A549 treated with ZK216348 at 1 μM for 4 hours (cell line): ENCODE measurements around the gene WTIP. TPM values are rescaled to one million over a fixed set of nuclear protein-coding genes. Genes with fewer than 3 reads are reported as not detected.

Source experiments
- total RNA-seq: library from RNA; stranded (reverse); fragments of 200-300 nt; extraction: Qiagen RNA extraction; gene quantifications from 5 replicates; pipeline ENCODE4 v1.2.3, GENCODE V29; 2022; ENCODE audit warnings: low read depth

WTIP gene
- total RNA-seq, result 28.9 to 37.7 TPM (median 35.3 TPM) in 5 replicates

DNA sequence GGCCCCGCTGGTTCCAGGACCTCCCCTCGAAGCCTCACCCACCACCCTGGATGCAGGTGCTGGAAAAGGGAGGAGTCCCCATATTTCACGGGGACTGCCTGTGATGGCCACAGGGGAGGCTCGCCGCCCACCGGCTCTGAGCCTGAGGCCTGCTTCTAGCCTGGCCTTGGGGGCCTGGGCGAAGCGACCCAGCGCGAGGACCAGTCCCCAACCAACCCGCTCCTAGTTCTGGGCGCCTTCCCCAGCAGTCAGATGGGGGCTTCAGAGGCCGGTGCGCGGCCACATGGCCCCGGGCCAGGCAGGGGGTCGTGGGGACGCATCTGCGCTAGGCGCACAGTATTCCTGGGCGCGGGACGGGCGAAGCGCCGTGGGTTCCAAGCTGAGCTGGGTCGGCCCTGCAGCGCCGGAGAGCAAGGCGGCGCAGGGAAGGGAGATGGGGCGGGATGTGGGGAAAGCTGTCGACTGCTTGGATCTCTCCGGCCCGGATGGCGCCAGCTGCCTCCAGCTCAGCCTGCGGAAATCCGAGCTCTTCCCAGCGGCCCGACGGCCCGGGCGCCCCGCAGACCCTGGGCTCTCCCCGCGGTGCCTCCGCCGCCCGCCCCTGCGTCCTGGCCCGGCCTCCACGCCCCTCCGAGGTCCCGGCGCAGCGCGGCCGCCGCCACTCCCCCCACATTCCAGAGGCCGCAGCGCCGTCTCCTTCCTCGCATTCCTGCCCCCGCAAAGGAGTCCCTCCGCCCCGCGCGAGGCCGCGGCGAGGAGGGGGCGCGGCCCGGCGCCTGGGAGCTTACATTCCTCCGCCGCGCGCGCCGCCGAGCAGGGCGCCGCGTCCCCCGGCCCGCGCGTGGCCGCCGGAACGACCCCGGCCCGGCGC, at the start of gene WTIP:
TSS of gene WTIP (plus strand) at position 788 of the 871 bp plus-strand sequence. CDS start 217 bp downstream, outside the sequence.

Other genes with a start within 250 kb of the WTIP start
- 7.6 to 13.8 TPM (median 12.5 TPM) in 5 replicates for gene GARRE1, start 227.2 kb upstream of the WTIP start, total RNA-seq
- gene GPI, start 116.6 kb upstream of the WTIP start, total RNA-seq, result 578 to 751 TPM (median 727 TPM) in 5 replicates
- 24.6 to 36.4 TPM (median 33.5 TPM) in 5 replicates for gene PDCD2L, start 77.4 kb upstream of the WTIP start, total RNA-seq
- 265 to 494 TPM (median 276 TPM) in 5 replicates for gene UBA2, start 53.4 kb upstream of the WTIP start, total RNA-seq
- 0.06 to 0.08 TPM in 2 of 5 replicates, not detected in the others for gene SCGB2B2, start 195.4 kb downstream of the WTIP start, total RNA-seq
- gene ZNF302, start 195.9 kb downstream of the WTIP start, total RNA-seq, result 13.0 to 19.1 TPM (median 18.2 TPM) in 5 replicates